ENCODE data around the gene CCDC88A. TPM values are rescaled to one million over a fixed set of nuclear protein-coding genes. Genes with fewer than 3 reads are reported as not detected.

The CCDC88A gene
- total RNA-seq, 1 donor from 2014 or later: 119 TPM

- ATAC-seq: no peak
- Histone ChIP-seq H3K4me3 (no peak overlapping the region), H3K27ac (no peak overlapping the region), H3K4me1 (peaks cover 9% of the 10 kb centered on the region), H3K36me3 (no peaks in the 10 kb centered on the region), H3K9me3 (no peaks in the 10 kb centered on the region), H3K27me3 (ENCODE audit: low read depth) (no peaks in the 10 kb centered on the region)
- DNase-seq: no peak
- no peak for TF ChIP-seq CTCF (IDR thresholded peaks at IDR 0.05)
- intact Hi-C loops (cut with DNase I): no loop called here
These were observed 10.7 kb upstream of the CCDC88A start for GRCh38 chr2:55430211-55430975.

GRCh38 chr2:55428258-55428657, 8.6 kb upstream of the CCDC88A start:
- Histone ChIP-seq H3K4me3 (no peak overlapping the region), H3K36me3 (no peaks in the 10 kb centered on the region), H3K27me3 (ENCODE audit: low read depth) (no peaks in the 10 kb centered on the region), H3K27ac (no peak overlapping the region), H3K4me1 (peaks cover 9% of the 10 kb centered on the region), H3K9me3 (no peaks in the 10 kb centered on the region)
- no peak for ATAC-seq
- no peak for DNase-seq
- intact Hi-C loops (cut with DNase I): no loop called here
- no peak for TF ChIP-seq CTCF (IDR thresholded peaks at IDR 0.05)

- H3K36me3 ChIP-seq: no peaks in the 10 kb centered on the region
- intact Hi-C loops (cut with DNase I): no loop called here
- H3K27ac ChIP-seq: peak overlapping the region; percentile 37
- DNase-seq (no peak), ATAC-seq (peak; percentile 81 to 88)
- H3K4me3 ChIP-seq: no peak overlapping the region
- TF ChIP-seq CTCF (IDR thresholded peaks at IDR 0.05): no peak
- H3K27me3 ChIP-seq (ENCODE audit: low read depth): no peaks in the 10 kb centered on the region
- H3K4me1 ChIP-seq: peaks cover 7% of the 10 kb centered on the region
- no peaks in the 10 kb centered on the region for H3K9me3 ChIP-seq
These were observed 5.8 kb upstream of the CCDC88A start for GRCh38 chr2:55425431-55425831.

GRCh38 chr2:55422876-55423665, 3.4 kb upstream of the CCDC88A start:
- Histone ChIP-seq H3K27ac (no peak overlapping the region), H3K4me3 (no peak overlapping the region), H3K36me3 (no peaks in the 10 kb centered on the region), H3K4me1 (peaks cover 16% of the 10 kb centered on the region), H3K27me3 (ENCODE audit: low read depth) (no peaks in the 10 kb centered on the region), H3K9me3 (no peaks in the 10 kb centered on the region)
- intact Hi-C loops (cut with DNase I): no loop called here
- DNase-seq (no peak), ATAC-seq (no peak)
- no peak for TF ChIP-seq CTCF (IDR thresholded peaks at IDR 0.05)

- peaks cover 17% of the 10 kb centered on the region for H3K4me1 ChIP-seq
These were observed 1.7 kb upstream of the CCDC88A start for GRCh38 chr2:55421326-55421725.

More at GRCh38 chr2:55421326-55421725, 1.7 kb upstream of the CCDC88A start:
- ATAC-seq (no peak), DNase-seq (no peak)
- Histone ChIP-seq H3K9me3 (no peaks in the 10 kb centered on the region), H3K27ac (no peak overlapping the region), H3K36me3 (no peaks in the 10 kb centered on the region), H3K4me3 (no peak overlapping the region), H3K27me3 (ENCODE audit: low read depth) (no peaks in the 10 kb centered on the region)
- intact Hi-C loops (cut with DNase I): no loop called here
- no peak for TF ChIP-seq CTCF (IDR thresholded peaks at IDR 0.05)
